NB4 (cell line): ENCODE data around the gene LIN7B.
"Not testable (repeated sequence)": the region's sequence is repeated elsewhere in the genome, so short reads cannot be mapped to it uniquely, and the experiment has no call there.

Source experiments
- DNase-seq: peaks from one replicate; pipeline ENCODE4 v3.0.0; 2010; ENCODE audit warnings: low read depth
- H3K4me3 ChIP-seq: one replicate; pipeline ENCODE4 v1.5.1; 2011; ENCODE audit warnings: mild to moderate bottlenecking, low read depth, low read length, moderate library complexity
- MAX ChIP-seq: IDR thresholded peaks from 2 replicates; pipeline ENCODE4 v1.6.1; 2011; ENCODE audit warnings: low read depth, low read length
- MYC ChIP-seq: IDR thresholded peaks from 2 replicates; pipeline ENCODE4 v1.6.1; 2011; ENCODE audit warnings: low read depth, low read length
- POLR2A ChIP-seq: IDR thresholded peaks from 2 replicates; pipeline ENCODE4 v1.6.1; 2011; ENCODE audit warnings: mild to moderate bottlenecking; ENCODE audit not compliant: insufficient read length; ENCODE audit errors: extremely low read depth
- TF ChIP-seq, protein P1 (sequence below): IDR thresholded peaks from one replicate; pipeline ENCODE4 v1.5.1; 2012; ENCODE audit warnings: low read depth, low read length

LIN7B gene

DNA sequence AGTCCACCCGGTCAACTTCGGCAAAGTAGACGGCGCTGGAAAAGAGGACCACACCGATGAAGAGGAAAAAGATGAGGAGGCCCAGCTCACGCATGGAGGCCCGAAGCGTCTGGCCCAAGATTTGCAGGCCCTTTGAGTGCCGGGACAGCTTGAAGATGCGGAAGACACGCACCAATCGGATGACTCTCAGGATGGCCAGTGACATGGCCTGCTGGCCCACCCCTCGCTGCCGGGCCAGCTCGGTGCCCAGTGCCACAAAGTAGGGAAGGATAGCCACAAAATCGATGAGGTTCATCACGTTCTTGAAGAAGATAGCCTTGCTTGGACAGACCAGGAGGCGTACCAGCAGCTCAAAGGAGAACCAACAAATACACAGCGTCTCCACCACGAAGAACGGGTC, 43.8 kb upstream of the LIN7B start:
- DNase-seq = no peak
- H3K4me3 ChIP-seq = no peak overlapping the region
- no peak for TF ChIP-seq MYC

- no peak for DNase-seq
- TF ChIP-seq POLR2A (no peak), MAX (no peak), MYC (no peak)
- TF ChIP-seq, protein P1, sequence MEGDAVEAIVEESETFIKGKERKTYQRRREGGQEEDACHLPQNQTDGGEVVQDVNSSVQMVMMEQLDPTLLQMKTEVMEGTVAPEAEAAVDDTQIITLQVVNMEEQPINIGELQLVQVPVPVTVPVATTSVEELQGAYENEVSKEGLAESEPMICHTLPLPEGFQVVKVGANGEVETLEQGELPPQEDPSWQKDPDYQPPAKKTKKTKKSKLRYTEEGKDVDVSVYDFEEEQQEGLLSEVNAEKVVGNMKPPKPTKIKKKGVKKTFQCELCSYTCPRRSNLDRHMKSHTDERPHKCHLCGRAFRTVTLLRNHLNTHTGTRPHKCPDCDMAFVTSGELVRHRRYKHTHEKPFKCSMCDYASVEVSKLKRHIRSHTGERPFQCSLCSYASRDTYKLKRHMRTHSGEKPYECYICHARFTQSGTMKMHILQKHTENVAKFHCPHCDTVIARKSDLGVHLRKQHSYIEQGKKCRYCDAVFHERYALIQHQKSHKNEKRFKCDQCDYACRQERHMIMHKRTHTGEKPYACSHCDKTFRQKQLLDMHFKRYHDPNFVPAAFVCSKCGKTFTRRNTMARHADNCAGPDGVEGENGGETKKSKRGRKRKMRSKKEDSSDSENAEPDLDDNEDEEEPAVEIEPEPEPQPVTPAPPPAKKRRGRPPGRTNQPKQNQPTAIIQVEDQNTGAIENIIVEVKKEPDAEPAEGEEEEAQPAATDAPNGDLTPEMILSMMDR = no peak
- H3K4me3 ChIP-seq = no peak overlapping the region
Observed at GRCh38 chr19:49071860-49072547, 42.2 kb upstream of the LIN7B start.

DNA sequence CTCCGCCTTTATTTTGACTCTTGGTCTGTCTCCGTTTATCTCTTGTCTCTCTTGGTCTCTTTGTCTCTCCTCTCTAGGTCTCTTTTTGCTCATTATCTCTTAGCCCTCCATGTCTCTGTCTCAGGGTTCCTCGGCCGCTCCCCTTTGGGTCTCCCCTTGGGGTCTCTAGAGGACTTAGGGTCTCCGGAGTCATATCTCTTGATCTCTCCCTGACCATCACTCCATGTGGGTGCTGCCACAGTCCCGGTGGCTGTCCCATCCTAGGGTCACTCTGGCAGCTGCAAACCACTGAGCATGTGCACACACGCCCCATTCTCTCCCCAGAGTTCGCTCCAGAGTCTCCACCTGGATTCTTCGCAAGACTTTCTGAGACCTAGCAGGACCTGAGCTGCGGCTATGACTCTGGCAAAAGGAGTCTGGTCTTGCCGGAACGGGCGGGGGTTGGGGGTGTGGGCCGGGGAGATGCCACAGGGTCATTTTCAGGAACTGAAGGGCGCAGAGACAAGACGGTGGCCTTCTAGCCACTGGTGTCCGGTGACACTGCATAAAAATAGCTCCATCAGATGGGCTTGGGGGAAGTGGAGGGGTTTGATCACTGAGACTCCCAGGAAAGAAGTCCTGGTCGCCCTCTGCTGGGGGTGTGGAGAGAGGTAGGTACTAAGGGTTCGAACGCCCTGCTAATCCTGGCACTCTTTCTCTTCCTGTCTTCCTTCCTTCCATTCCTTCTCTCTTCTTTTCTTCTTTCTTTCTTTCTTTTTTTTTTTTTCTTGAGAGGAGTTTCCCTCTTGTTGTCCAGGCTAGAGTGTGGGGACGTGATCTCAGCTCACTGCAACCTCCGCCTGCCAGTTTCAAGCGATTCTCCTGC, 40.4 kb upstream of the LIN7B start:
- peak; percentile 68 for DNase-seq
- H3K4me3 ChIP-seq = no peak overlapping the region
- TF ChIP-seq, protein P1 = peak; percentile 50
- no peak for TF ChIP-seq MAX

DNA sequence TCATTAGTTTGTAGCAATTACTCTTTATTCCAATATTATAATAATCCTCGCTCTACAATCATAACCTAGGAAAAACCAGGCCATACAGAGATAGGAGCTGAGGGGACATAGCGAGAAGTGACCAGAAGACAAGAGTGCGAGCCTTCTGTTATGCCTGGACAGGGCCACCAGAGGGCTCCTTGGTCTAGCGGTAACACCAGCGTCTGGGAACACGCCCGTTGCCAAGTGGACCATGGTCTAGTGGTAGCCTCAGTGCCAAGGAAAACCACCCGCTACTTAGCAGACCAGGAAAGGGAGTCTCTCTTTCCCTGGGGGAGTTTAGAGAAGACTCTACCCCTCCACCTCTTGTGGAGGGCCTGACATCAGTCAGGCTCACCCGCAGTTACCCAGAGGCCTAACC, 39.3 kb upstream of the LIN7B start:
- not testable (repeated sequence) for H3K4me3 ChIP-seq
- DNase-seq = peak; percentile 54
- TF ChIP-seq, protein P1 = peak; percentile 46

GRCh38 chr19:49080392-49080791, 33.8 kb upstream of the LIN7B start:
- no peak for DNase-seq
- TF ChIP-seq, protein P1 = no peak
- no peak overlapping the region for H3K4me3 ChIP-seq

GRCh38 chr19:49081273-49081672, 32.9 kb upstream of the LIN7B start:
- peak; percentile 19 for DNase-seq
- TF ChIP-seq MYC (no peak), POLR2A (no peak), MAX (no peak)
- TF ChIP-seq, protein P1 = no peak
- H3K4me3 ChIP-seq = no peak overlapping the region
